GM13977 (cell line): Measurements from ENCODE around the gene DAGLA.

Experiments used
- DNase-seq: peaks from one replicate; pipeline ENCODE4 v3.0.0; 2012; ENCODE audit warnings: low spot score
- CTCF ChIP-seq: IDR thresholded peaks from 2 replicates; pipeline ENCODE4 v1.5.1; 2012; ENCODE audit warnings: mild to moderate bottlenecking, control low read depth; ENCODE audit not compliant: insufficient read depth; ENCODE audit errors: extremely low read depth, missing control alignments
- in situ Hi-C: fragments of 300-500 bp; cut with MboI; formaldehyde crosslinking; loops from one replicate; pipeline ENCODE4 v1.12.0; 2022; ENCODE audit warnings: low sequenced_read_pairs, low pct_unique_long_range_greater_than_20kb, mixed read lengths, inconsistent platforms; ENCODE audit not compliant: unreplicated experiment

Gene DAGLA

GRCh38 chr11:61794579-61794978 is 114.4 kb downstream of the DAGLA start:
- TF ChIP-seq CTCF, result no peak
- in situ Hi-C loops, result no loop called here
- no peak for DNase-seq

GRCh38 chr11:61795459-61795858 is 115.3 kb downstream of the DAGLA start:
- TF ChIP-seq CTCF, result no peak
- in situ Hi-C loops, result no loop called here
- no peak for DNase-seq

GRCh38 chr11:61795876-61796526 is 115.8 kb downstream of the DAGLA start:
- no peak for TF ChIP-seq CTCF
- in situ Hi-C loops, result no loop called here
- DNase-seq, result no peak
